22Rv1 (cell line): Measurements from ENCODE around the gene TOPBP1.

ENCODE experiments used
- ZFX ChIP-seq: fragments of 450-650 bp; IDR thresholded peaks from 2 replicates; pipeline ENCODE4 v1.6.1; 2017; ENCODE audit warnings: antibody characterized with exemption, borderline replicate concordance
- TF ChIP-seq, protein P1 (sequence below): fragments of 450-650 bp; IDR thresholded peaks from 2 replicates; pipeline ENCODE4 v1.5.1; 2017; ENCODE audit warnings: mild to moderate bottlenecking

DNA sequence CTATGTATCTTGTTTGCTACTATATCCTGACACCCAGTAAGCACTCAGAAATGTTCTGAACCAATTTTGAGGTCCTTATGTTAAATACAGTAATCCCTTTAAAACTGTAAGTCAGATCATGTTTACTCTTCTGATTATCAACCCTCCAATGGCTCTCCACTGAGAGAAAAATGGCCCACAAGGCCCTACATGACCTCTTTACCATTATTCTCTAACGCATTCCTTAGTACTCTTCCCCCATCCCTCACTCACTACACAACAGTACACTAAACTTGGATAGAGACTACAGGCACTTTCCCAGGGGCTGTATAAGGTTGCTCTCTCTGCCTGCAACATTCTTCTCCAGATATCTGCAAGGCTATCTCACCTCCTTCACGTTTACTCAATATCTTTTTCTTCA, 1.9 kb downstream of the TOPBP1 start:
- TF ChIP-seq, protein P1, sequence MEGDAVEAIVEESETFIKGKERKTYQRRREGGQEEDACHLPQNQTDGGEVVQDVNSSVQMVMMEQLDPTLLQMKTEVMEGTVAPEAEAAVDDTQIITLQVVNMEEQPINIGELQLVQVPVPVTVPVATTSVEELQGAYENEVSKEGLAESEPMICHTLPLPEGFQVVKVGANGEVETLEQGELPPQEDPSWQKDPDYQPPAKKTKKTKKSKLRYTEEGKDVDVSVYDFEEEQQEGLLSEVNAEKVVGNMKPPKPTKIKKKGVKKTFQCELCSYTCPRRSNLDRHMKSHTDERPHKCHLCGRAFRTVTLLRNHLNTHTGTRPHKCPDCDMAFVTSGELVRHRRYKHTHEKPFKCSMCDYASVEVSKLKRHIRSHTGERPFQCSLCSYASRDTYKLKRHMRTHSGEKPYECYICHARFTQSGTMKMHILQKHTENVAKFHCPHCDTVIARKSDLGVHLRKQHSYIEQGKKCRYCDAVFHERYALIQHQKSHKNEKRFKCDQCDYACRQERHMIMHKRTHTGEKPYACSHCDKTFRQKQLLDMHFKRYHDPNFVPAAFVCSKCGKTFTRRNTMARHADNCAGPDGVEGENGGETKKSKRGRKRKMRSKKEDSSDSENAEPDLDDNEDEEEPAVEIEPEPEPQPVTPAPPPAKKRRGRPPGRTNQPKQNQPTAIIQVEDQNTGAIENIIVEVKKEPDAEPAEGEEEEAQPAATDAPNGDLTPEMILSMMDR: no peak
- TF ChIP-seq ZFX: no peak
